Glomerular visceral epithelial cell (primary cell): Measurements from ENCODE around the gene RETN.

ENCODE experiments used
- DNase-seq: peaks from one replicate; pipeline ENCODE4 v3.0.0-alpha.2; 2016; ENCODE audit errors: extremely low spot score

The RETN gene, protein sequence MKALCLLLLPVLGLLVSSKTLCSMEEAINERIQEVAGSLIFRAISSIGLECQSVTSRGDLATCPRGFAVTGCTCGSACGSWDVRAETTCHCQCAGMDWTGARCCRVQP

DNA sequence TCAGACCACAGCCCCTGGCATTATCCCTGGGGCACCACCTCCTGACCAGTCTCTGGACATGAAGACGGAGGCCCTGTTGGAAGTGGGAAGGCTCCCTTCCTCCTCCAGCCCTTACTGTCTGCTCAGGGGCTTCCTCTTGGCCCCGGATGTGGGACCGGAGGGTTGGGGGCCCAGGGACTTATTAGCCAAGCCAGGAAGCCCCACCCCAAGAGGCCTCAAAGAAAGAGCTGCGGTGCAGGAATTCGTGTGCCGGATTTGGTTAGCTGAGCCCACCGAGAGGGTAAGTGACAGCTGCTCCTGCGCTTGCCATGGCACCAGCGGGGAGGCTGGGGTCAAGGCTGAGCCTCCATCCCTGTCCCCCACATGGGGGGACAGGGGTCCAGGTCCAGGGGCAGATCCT is at the start of gene RETN:
RETN (plus strand) TSS at position 208 of the 400 bp plus-strand sequence. CDS start 278 bp downstream, outside the sequence.
- no peak for DNase-seq

DNA sequence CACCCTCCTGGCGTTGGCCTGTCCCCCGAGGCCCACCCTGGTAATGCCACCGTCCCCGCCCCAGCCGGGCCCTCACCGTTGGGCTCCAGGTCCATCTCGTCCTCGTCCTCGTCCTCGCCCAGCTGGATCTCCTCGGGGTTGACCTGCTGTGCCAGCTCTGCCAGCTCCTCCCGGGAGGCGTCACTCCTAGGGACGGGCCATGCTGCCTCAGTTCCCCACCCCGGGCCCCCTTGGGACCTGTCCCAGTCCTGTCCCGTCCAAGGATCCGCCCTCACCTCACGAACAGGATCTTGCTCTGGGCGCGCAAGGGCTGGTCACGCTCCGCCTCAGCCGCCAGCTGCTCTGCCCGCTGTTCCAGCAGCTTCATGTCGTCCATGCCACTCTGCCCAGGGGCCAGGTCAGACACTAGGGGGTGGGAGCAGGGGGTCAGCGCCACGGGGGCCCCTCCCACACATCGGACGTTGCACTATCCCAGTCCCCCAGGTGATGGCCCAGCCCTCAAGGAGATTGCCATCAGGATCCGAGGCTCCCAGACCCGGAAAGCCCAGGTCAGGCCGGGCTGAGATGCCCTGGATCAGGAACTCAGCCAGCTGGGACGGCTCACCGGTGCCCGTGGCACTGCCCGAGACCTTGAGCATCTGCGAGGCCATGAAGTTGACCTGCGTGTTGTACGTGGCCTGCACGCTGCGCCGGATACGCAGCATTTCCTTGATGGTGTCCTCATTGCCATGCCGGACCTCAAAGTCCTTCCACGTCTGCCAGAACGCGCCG is 49.0 kb upstream of the RETN start:
- no peak for DNase-seq

DNA sequence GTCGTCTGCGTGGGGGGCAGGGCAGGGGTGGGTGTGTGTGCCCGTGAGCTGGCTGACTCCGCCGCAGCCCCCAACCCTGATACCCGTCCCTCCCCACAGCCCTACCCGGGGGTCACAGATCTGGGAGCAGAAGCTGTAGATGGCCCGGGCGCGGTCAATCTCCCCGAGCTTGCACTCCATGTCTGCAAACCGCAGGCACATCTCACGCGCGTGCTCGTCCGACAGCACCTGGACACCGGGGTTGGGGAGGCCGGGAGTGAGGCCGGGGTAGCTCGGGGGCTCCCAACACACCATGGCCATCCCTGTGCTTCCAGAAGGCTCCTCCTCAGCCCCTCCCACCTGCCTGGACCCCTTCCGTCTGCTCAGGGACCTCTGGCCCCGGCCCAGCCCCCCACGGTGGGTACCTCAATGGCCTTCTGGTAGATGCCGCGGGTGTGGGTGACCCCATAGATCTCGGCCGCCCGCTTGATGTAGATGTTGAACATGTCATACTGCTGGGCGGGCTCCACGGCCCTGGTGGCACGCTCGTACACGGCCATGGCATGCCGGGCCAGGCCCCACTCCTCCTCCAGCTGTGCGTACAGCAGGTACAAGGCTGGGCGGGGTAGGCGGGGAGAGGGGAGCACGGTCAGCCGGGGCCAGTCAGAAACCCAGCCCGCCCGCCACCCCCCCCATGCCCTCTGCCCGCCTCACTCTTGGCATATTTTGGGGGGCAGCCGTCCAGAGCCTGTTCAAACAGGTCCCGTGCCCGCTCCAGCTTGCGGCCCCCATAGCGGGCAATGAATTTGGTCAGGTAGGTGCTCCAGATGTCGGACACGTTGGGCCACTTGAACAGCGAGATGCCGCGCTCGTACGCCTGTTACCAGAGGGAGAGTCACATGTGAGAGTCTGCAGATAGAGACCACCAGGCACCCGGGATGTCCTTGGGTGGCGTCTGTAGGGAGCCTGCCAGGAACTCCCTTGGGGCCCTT is 48.1 kb upstream of the RETN start:
- no peak for DNase-seq

DNA sequence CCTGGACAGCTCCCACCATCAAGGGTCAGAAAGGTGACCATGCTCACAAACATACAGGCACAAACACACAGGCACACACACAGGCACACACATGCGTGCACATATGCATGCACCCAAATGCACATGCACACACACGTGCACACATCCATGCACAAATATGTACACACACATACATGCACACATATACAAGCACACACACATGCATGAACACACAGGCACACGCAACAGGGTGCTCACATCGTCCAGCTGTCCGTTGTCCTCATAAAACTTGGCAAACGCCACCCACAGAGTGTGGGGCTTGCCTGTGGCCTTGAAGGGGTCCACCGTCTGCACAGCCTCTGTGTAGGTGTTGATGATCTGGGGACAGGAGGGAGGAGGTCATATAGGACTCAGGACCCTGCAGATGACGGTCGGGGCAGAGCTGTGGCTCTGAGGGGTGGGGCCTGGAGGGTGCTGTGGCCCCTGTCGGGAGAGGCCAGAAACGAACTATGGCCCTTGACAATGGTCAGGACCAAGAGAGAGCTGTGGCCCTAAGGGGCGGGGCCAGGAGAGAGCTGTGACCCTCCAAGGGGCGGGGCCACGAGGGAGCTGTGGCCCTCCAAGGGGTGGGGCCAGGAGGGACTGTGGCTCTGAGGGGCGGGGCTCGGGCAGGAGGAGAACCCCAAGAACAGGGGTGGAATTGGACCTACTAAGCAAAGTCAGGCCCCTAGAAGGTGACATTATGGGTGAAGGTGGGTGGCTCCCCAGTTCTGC is 45.7 kb upstream of the RETN start:
- no peak for DNase-seq

DNA sequence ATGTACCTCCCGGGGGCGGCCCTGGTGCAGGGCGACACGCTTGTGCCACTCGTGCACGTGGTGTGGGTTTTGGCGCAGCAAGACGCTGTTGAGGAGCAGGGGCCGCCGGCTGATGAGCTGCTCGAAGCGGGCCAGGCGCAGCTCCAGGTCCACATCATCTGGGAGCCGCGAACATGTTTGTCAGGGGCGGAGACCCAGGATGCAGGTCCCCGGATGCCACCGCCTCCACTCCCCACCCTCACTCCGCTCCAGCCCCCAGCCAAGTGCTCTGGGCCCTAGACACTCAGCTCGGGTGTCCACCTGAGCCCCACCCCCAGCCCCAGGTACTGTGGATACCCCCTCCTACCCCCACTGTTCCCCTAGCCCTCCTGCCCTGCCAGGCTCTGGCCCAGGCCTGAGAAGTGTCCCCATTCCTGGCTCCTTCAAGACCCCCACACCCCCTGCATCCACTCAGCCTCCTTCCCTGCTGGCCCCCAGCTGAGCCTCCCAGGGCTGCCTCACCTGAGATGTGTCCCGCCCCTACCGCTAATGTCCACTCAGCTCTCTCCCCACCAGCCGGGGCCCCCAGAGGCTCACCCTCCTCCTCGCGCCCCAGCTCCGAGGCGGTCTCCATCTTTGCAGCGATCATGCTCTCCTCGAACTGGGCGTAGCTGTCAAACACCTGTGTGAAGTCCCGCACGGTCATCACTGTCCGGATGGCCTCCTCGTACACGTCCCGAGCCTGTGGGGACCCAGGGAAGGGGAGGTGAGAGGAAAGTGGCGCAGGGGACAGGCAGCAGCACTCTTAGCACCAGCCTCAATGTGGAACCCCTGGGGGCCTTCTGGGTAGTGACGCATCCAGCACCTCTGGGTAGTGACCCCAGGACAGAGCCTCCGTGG is 44.9 kb upstream of the RETN start:
- no peak for DNase-seq

DNA sequence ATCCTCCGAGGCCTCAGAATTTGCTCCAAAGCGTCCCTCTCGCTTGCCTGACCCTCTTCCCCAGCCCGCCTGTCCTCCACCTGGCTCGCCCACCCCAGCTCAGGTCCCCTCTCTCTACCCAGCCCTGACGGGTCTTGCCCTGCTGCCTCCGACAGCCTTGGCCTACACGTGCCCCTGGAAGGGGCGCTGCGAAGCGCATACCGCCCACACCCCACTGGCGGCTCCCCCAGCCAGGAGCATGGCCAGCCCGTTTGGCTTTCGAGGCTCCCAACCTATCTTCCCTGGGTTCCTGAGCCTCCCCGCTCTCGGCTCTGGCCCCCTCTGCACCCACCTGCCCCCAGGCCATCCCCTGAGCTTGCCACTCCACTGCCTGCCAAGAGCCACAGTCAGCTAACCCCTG is 44.0 kb upstream of the RETN start:
- DNase-seq = no peak

DNA sequence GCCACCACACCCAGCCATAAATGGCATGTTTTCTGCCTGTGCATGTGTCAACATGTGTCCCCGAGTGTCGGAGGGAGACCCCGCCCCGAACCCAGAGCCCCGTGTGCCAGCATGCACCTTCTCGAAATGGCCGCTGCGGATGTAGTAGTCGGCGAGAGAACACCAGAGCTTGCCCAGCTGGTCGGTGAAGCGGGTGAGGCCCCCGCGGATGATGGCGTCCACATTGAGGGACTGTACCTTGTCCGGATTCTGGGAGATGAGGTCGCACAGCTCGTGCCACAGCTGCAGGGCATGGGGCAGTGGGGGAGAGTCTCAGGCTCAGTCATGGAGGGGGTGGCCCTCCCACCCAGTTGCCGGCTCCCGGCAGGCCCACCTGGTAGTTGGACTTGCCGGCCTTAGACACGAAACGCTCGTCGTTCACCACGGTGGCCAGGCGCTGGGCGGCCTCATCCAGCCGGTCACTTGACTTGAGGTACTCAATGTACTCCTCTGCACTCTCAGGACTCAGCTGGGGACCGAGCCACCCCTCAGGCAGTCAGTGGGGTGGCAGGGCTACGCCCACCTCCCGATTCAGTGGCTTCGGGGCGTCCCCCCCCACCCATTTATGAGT is 43.0 kb upstream of the RETN start:
- DNase-seq = no peak

DNA sequence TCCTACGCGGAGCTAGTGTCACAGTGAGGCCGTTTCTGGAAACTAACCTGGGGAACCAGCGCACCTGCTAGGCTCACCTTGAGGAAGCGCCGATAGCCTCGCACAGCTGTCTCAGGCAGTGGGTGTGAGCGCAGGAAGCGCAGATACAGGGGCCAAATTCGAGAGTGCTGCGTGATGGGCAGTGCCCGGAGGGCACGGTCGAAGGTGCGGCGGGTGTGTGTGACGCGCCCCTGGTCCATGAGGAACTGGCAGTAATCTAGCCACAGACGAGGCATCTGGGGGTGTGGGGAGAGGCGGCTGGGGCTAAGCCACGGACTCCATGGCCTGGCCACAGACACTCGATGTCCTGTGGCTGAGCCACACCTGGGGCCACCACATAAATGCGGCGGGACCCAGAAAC is 41.7 kb upstream of the RETN start:
- DNase-seq = no peak

DNA sequence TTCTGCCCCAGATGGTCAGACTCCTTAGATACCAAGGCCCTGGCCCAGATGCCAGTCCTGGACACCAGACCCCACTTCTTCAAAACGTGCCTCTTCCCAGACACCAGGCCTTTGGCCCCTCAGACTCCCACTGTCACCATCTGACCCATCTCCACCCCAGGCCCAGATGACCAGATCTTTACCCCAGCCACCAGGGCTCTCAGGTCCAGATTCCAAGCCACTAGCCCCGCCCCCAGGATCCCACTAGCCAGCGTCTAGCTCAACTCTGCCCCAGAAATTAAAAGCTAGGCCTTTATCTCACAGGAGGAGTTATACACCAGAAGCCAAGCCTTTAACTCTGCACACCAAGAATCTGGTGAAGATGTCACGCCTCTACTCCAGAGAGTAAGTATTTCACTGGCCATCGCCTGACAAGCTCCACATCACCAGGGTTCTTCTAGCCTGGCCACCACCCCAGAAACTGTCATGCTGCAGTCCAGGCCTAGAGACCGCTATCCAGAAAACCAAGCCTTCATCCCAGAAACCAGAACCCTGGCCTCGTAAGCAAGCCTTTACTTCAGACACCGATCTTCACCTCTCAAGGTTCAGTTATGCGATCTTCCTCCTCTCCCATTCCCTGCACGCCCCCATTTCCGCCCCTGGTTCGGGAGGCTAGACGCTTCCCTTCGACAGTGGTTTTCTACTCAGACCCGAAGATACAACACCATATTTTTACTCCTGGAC is 40.1 kb upstream of the RETN start:
- DNase-seq = no peak

DNA sequence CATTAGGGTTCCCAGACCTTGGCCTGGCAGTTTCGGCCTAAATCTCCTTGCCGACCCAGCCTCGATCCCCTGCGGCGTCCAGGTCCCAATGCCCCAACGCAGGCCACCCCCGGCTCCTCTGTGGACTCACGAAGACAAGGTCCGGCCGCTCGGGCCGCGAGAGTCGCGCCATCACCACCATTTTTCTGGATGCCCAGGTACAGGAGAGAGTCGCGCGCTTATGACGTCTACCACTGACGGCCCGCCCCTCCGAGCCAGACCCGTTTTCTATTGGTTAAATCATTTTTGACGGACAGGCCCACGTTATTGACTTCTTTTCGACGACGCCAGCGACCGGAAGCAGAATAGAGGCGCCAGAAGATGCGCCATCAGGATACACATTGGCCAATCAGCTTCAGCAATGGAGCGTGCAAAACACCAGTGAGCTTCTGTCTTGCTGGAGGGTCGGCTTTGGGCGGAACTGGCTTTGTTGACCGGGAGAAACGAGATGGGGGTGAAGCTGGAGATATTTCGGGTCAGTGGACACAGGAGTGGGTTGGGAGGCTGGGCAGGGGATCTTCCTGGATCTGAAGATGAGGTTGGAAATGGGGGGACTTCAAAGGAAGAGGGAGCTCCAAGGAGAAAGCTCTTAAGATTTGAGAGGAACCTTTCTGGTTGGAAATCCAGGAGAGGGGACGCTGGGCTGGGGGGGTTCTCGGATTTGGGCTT is 39.3 kb upstream of the RETN start, which contains the start of the genes PET100 and XAB2:
PET100 (plus strand) TSS at position 447 of the 708 bp plus-strand sequence; CDS start at position 488, 41 bp downstream.
XAB2 (minus strand) TSS at position 199 of the 708 bp plus-strand sequence; CDS start at position 181, 18 bp downstream.
- DNase-seq = peak; percentile 99

DNA sequence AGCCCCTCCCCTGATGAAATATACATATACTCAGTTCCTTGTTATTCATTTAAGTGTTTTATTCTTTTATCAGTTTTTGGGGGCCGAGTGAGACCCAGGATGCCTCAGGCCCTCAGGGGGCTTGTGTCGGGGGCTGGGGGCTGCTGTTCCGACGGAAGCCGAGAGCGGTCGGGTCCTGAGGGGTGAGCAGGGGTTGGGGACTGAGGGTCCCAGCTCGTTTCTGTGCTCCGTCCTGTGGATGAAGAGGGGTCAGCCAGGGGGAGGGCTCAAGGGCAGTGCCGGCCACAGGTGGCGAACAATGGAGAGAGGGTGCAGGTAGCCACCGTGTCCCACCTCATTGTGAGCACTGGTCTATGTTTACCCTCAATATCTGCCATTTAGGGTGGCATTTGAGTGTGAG is 37.3 kb upstream of the RETN start:
- DNase-seq = no peak

DNA sequence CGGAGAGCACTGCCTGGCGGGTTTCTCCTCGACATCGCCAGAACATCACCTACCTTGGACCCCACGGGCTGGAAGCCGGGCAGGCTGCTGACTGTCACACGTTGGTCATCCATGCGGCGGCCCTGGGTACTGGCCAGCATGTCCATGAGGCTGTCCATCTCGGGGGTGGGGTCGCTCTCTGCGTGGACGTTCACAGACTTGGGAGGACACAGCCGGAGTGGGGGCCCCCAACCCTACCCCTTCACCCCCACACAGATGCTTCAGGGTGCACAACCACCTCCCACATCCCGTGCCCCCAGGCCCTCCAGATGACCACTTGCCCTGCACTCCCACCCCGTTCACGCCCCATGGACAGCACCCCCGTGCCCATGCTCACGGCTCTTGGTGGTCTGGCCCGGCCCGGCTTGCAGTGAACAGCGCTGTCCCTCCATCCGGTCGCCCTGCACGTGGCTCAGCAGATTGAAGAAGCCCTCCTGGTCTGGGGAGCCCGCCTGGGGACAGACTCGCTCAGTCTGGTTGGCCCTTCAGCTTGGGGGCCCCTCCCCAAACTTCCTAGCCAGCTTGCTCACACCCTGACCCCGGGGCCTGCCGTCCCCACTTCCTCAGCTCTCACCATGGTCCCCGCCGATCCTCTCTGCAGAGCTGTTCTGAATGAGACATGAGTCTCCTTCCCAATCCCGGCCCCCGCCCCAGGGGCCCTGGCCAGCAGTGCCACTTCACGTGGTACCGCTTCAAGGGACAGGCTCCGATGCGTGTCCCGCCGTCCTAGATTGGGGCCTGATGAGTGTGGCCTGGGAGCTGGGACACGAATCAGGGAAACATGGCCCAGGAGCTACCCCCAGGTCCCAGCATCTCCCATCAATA is 36.3 kb upstream of the RETN start:
- DNase-seq = no peak

DNA sequence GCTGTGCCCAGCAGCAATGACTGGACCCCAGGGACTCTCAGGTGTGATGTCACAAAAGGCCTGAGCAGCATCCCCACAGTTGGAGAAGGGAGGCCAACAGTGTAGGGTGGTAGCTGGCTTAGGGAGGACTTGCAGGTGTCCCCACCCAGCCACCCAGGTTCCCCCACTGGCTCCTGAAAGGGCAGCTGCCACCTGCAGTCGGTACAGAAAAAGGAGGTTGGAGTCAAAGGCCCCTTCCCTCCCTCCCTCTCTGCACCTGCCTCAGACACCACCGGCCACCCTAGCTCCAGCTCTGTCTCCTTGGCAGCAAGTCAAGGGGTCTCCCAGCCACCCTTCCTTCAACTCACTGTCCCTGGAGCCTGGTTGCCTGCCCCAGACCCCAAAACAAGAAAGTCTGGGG is 35.2 kb upstream of the RETN start, which contains the start of gene PCP2:
PCP2 (minus strand) TSS at position 22 of the 400 bp plus-strand sequence. CDS start 262 bp downstream, outside the sequence.
- no peak for DNase-seq

DNA sequence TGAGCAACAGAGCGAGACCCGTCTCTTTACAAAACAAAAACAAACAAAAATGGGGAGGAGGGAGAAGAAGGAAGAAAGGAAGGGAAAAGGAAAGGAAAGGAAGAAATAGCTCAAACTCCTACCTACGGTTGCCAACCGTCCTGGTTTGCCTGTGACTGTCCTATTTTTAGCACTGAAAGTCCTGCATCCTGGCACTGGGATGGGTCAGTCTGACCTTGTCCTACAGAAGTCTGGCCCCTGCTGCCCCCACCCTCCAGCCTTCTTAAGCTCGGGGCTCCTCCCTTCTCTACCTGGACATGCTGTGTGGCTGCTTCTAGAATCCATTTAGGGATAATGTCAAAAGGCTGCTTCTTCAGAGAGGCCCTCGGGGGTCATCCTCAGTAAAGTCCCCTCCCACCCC is 33.2 kb upstream of the RETN start:
- no peak for DNase-seq

DNA sequence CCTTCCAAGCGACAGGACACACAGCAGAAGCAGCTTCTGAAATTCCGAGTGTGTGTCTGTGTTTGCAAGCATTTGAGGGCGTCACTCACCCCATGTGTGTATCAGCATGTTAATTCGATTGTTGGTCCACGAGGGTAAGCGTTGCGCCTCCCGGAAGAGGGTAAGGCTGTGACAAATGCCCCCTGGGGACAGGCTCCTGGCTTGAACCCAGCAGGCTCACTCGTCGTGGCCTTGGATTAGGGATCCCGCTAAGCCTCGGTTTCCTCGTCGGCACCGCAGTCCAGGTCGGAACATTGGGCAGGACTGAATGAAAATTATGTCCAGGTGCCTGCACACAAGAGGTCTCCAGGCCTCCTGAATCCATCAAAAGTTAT is 32.5 kb upstream of the RETN start:
- DNase-seq = no peak

DNA sequence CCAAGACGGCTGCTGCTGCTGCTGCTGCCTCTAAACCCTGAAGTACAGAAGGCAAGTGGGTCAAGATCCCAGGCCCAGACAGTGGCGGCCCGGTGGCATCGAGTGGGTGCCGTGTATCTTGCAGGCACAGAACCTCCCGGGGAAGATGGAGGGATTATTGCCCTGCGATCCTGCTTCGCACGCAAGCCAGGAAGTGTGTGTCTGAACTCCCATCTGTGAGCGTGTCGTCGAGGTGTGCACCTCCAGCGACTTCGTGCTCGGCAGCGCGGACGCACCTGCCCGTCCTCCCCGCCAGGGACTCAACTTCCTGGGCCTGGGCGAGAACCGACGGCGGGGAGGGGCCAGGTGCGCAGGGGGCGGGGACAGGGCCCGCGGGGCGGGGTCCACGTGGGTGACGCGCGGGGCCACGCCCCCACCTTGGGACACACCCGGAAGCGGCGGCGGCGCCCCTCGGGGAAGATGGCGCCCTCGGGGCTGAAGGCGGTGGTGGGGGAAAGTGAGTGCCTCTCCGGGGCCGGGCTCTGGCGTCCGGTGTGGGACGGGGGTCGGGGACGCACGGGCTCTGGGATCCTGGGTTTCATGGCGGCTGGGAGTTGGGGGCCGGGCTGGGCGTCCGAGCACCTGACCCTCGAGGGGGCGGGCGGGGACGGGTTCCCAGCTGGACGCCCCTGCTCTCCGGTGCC is 32.0 kb upstream of the RETN start, which contains the start of gene STXBP2:
STXBP2 (plus strand) TSS at position 420 of the 683 bp plus-strand sequence; CDS start at position 460, 40 bp downstream.
- DNase-seq = peak; percentile 82
